GM18507 (cell line): ENCODE results near the gene TPBGL.

Experiments used
- DNase-seq: peaks from one replicate; pipeline ENCODE4 v3.0.0; 2011; ENCODE audit warnings: low read depth; ENCODE audit not compliant: insufficient read length; ENCODE audit errors: extremely low spot score
- FAIRE-seq: peaks from 2 replicates; lab custom pipeline; 2011; peaks lifted over from hg19 to GRCh38; lab: Jason Lieb, UNC

Gene TPBGL

GRCh38 chr11:75285776-75286360 is 45.3 kb downstream of the TPBGL start:
- no peak for FAIRE-seq
- DNase-seq = no peak

GRCh38 chr11:75286826-75287465 is 46.4 kb downstream of the TPBGL start:
- DNase-seq = no peak
- no peak for FAIRE-seq

- DNase-seq (no peak), FAIRE-seq (no peak)
Measured at GRCh38 chr11:75287579-75287978, 47.0 kb downstream of the TPBGL start.

GRCh38 chr11:75289511-75289760 is 48.9 kb downstream of the TPBGL start:
- DNase-seq (no peak), FAIRE-seq (no peak)

- DNase-seq = no peak
- FAIRE-seq = no peak
Measured at GRCh38 chr11:75289919-75290318, 49.3 kb downstream of the TPBGL start.

- DNase-seq (no peak), FAIRE-seq (no peak)
Measured at GRCh38 chr11:75291741-75292140, 51.2 kb downstream of the TPBGL start.

GRCh38 chr11:75292943-75293342 is 52.4 kb downstream of the TPBGL start:
- FAIRE-seq (no peak), DNase-seq (no peak)
